Measurements from ENCODE around the gene C3orf62.
"Not testable (repeated sequence)": the region's sequence is repeated elsewhere in the genome, so short reads cannot be mapped to it uniquely, and the experiment has no call there.

C3orf62 gene

DNA sequence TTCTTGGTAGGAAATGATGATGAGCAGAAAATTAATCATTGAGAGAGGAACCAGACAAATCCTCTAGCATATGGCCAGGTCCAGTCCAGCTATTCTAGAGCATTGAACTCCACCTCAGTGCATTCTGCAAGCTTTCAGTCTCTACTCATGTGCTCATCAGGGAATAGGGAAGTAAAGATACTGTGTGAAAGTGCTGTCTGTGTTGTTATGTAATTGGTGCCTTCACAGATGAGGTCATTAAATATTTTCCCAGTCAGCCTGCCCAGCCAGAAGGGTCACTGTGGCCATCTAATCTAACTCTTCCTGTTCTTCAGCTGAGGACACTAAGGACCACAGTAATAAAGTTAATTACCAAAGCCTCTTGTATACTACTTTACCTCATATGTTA, 28.2 kb downstream of the C3orf62 start:
- no peak for DNase-seq (ENCODE audit: low read depth, low spot score)
- no peaks in the 10 kb centered on the region for H3K27me3 ChIP-seq (ENCODE audit: control insufficient read depth, insufficient read depth, low read length)
- H3K36me3 ChIP-seq (ENCODE audit: control insufficient read depth, insufficient read depth, low read length) = no peaks in the 10 kb centered on the region
- no peak overlapping the region for H3K4me3 ChIP-seq (ENCODE audit: low read length)
- no peaks in the 10 kb centered on the region for H3K4me1 ChIP-seq (ENCODE audit: control insufficient read depth, insufficient read depth, low read length)
- H3K9me3 ChIP-seq (ENCODE audit: control insufficient read depth, insufficient read depth, low read length) = no peaks in the 10 kb centered on the region
- H3K27ac ChIP-seq (ENCODE audit: low read length) = no peak overlapping the region

DNA sequence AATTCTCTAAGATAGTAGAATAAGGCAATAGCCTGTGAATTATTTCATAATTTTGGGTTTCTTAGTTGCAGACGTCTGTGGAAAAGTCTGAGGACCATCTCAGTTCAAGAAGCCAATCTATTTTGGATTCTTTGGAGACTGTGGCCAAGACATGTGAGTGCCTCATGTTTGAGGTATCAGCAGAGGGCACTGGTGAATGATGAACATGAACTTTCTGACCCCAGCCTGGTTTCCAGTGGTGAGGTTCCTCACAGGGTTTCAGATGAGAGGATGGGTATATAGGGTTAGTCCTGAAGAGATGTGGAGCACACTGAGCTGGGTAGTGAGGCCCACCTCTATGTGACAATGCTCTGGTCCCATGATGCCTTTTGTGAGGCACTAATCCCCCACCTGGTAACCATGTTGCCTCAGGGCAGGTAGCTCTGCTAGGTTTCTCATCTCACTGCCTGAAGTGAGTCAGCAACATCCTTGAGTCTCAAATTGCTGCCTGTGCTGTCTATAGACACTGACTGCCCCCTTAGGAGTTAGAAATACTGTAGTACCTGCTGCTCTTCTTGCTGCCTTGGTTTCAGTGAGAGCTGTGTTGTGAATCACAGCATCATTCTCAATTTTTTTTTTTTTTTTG, 32.3 kb downstream of the C3orf62 start:
- Histone ChIP-seq H3K9me3 (ENCODE audit: control insufficient read depth, insufficient read depth, low read length) (no peaks in the 10 kb centered on the region), H3K4me1 (ENCODE audit: control insufficient read depth, insufficient read depth, low read length) (no peaks in the 10 kb centered on the region), H3K4me3 (ENCODE audit: low read length) (no peak overlapping the region), H3K27me3 (ENCODE audit: control insufficient read depth, insufficient read depth, low read length) (no peaks in the 10 kb centered on the region), H3K27ac (ENCODE audit: low read length) (no peak overlapping the region), H3K36me3 (ENCODE audit: control insufficient read depth, insufficient read depth, low read length) (no peaks in the 10 kb centered on the region)
- no CpG with 5 or more reads among the region's 1 CpG for WGBS (ENCODE audit: insufficient coverage, insufficient read length)
- DNase-seq (ENCODE audit: low read depth, low spot score) = no peak

DNA sequence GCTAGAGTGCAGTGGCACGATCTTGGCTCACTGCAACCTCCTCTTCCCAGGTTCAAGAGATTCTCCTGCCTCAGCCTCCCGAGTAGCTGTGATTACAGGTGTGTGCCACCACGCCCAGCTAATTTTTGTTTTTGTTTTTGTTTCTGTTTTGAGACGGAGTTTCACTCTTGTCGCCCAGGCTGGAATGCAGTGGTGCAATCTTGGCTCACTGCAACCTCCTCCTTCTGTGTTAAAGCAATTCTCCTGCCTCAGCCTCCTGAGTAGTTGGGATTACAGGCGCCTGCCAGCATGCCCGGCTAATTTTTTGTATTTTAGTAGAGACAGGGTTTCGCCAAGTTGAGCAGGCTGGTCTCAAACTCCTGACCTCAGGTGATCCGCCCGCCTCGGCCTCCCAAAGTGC, 36.9 kb downstream of the C3orf62 start:
- DNase-seq (ENCODE audit: low read depth, low spot score); H3K36me3 ChIP-seq (ENCODE audit: control insufficient read depth, insufficient read depth, low read length); H3K4me1 ChIP-seq (ENCODE audit: control insufficient read depth, insufficient read depth, low read length); H3K4me3 ChIP-seq (ENCODE audit: low read length); H3K27ac ChIP-seq (ENCODE audit: low read length); H3K9me3 ChIP-seq (ENCODE audit: control insufficient read depth, insufficient read depth, low read length); H3K27me3 ChIP-seq (ENCODE audit: control insufficient read depth, insufficient read depth, low read length): not testable (repeated sequence)
- no CpG with 5 or more reads among the region's 11 CpGs for WGBS (ENCODE audit: insufficient coverage, insufficient read length)

DNA sequence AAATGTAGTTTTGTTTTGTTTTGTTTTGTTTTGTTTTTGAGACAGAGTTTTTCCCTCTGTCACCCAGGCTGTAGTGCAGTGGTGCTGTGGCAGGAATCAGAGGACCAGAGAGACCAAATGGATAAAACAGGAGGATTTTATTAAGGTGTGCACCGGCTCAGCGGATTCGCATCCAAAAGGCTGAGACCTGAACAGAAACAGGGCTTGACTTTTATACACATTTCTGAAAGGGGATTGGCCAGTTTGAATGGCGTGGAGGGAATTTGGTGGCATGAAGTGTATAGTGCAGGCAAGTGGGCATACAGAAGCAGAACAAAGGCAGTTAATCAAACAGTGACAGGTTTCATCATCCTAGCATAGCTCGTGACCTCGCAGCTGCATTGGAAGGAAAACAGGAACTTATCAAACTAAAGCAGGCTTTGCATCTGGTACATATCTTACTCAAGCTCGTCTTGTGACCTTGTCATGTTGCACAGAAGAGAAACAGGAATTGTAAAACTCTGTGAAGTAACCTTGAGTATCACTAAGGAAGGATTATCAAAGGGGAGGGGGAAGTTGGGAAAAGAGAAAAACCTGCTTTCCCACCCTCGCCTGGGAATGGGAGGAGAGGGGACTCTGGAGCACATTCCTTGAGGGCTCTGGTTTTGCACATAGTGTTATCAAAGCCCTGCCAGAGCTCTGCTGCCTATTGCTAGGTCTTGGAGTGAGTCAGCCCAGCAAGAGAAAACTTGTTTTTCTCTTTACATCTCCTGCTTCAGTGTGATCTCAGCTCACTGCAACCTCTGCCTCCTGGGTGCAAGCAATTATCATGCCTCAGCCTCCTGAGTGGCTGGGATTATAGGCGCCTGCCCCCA, 38.5 kb downstream of the C3orf62 start:
- H3K4me1 ChIP-seq (ENCODE audit: control insufficient read depth, insufficient read depth, low read length) = no peaks in the 10 kb centered on the region
- H3K27ac ChIP-seq (ENCODE audit: low read length) = no peak overlapping the region
- DNase-seq (ENCODE audit: low read depth, low spot score) = no peak
- no peaks in the 10 kb centered on the region for H3K27me3 ChIP-seq (ENCODE audit: control insufficient read depth, insufficient read depth, low read length)
- H3K9me3 ChIP-seq (ENCODE audit: control insufficient read depth, insufficient read depth, low read length) = peaks cover 2% of the 10 kb centered on the region; the same call in 1 of the 2 replicates
- no peaks in the 10 kb centered on the region for H3K36me3 ChIP-seq (ENCODE audit: control insufficient read depth, insufficient read depth, low read length)
- no CpG with 5 or more reads among the region's 9 CpGs for WGBS (ENCODE audit: insufficient coverage, insufficient read length)
- no peak overlapping the region for H3K4me3 ChIP-seq (ENCODE audit: low read length)

DNA sequence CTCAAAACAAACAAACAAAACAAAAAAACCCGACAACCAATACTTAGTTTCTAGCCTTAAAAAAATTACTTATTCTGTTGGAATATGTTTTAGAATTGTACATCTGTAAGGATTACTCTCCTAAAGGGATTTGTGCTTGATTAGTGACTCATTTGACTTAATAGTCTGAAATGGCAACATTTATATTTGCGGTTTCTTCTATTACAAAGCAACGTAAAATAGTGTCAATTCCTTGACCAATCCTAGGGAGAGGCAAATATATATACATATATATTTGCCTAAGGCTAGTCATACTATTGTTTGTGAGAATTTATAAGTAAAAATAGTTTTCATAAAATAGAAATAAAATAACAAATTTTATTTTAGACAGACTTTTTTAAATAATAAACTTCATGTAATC, 39.7 kb downstream of the C3orf62 start:
- no peak for DNase-seq (ENCODE audit: low read depth, low spot score)
- H3K27me3 ChIP-seq (ENCODE audit: control insufficient read depth, insufficient read depth, low read length) = no peaks in the 10 kb centered on the region
- H3K9me3 ChIP-seq (ENCODE audit: control insufficient read depth, insufficient read depth, low read length) = peaks cover 2% of the 10 kb centered on the region; the same call in 1 of the 2 replicates
- WGBS (ENCODE audit: insufficient coverage, insufficient read length) = no CpG with 5 or more reads among the region's 3 CpGs
- H3K36me3 ChIP-seq (ENCODE audit: control insufficient read depth, insufficient read depth, low read length) = no peaks in the 10 kb centered on the region
- H3K27ac ChIP-seq (ENCODE audit: low read length) = no peak overlapping the region
- H3K4me3 ChIP-seq (ENCODE audit: low read length) = no peak overlapping the region
- no peaks in the 10 kb centered on the region for H3K4me1 ChIP-seq (ENCODE audit: control insufficient read depth, insufficient read depth, low read length)

GRCh38 chr3:49236226-49236625, 40.8 kb downstream of the C3orf62 start:
- Histone ChIP-seq H3K27me3 (ENCODE audit: control insufficient read depth, insufficient read depth, low read length) (no peaks in the 10 kb centered on the region), H3K4me1 (ENCODE audit: control insufficient read depth, insufficient read depth, low read length) (no peaks in the 10 kb centered on the region), H3K9me3 (ENCODE audit: control insufficient read depth, insufficient read depth, low read length) (peaks cover 2% of the 10 kb centered on the region; the same call in 1 of the 2 replicates), H3K27ac (ENCODE audit: low read length) (no peak overlapping the region), H3K36me3 (ENCODE audit: control insufficient read depth, insufficient read depth, low read length) (no peaks in the 10 kb centered on the region), H3K4me3 (ENCODE audit: low read length) (no peak overlapping the region)
- no peak for DNase-seq (ENCODE audit: low read depth, low spot score)

GRCh38 chr3:49228817-49229216, 48.2 kb downstream of the C3orf62 start:
- H3K4me3 ChIP-seq (ENCODE audit: low read length); H3K27ac ChIP-seq (ENCODE audit: low read length): not testable (repeated sequence)
- no CpG with 5 or more reads among the region's 5 CpGs for WGBS (ENCODE audit: insufficient coverage, insufficient read length)

GRCh38 chr3:49222002-49222401, 55.0 kb downstream of the C3orf62 start:
- Histone ChIP-seq H3K27me3 (ENCODE audit: control insufficient read depth, insufficient read depth, low read length) (no peaks in the 10 kb centered on the region), H3K4me1 (ENCODE audit: control insufficient read depth, insufficient read depth, low read length) (no peaks in the 10 kb centered on the region), H3K9me3 (ENCODE audit: control insufficient read depth, insufficient read depth, low read length) (no peaks in the 10 kb centered on the region), H3K4me3 (ENCODE audit: low read length) (no peak overlapping the region), H3K36me3 (ENCODE audit: control insufficient read depth, insufficient read depth, low read length) (no peaks in the 10 kb centered on the region), H3K27ac (ENCODE audit: low read length) (no peak overlapping the region)
- DNase-seq (ENCODE audit: low read depth, low spot score) = no peak
- WGBS (ENCODE audit: insufficient coverage, insufficient read length) = no CpG with 5 or more reads among the region's 3 CpGs

More at GRCh38 chr3:49228817-49229216, 48.2 kb downstream of the C3orf62 start:
- not testable (repeated sequence) for H3K27me3 ChIP-seq (ENCODE audit: control insufficient read depth, insufficient read depth, low read length); H3K9me3 ChIP-seq (ENCODE audit: control insufficient read depth, insufficient read depth, low read length); H3K36me3 ChIP-seq (ENCODE audit: control insufficient read depth, insufficient read depth, low read length); DNase-seq (ENCODE audit: low read depth, low spot score); H3K4me1 ChIP-seq (ENCODE audit: control insufficient read depth, insufficient read depth, low read length)

GRCh38 chr3:49220985-49221563, 56.0 kb downstream of the C3orf62 start:
- H3K27ac ChIP-seq (ENCODE audit: low read length) = not testable (repeated sequence)

DNA sequence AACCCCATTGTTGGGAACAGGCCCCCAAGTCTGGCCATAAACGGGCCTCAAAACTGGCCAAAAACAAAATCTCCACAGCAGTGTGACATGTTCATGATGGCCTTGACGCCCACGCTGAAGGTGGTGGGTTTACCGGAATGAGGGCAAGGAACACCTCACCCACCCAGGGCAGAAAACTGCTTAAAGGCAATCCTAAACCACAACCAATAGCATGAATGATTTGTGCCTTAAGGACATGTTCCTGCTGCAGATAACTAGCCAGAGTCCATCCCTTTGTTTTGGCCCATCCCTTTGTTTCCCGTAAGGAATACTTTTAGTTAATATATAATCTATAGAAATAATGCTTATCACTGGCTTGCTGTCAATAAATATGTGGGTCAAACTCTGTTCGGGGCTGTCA, 57.9 kb downstream of the C3orf62 start:
- no peak overlapping the region for H3K27ac ChIP-seq (ENCODE audit: low read length)
- DNase-seq (ENCODE audit: low read depth, low spot score) = no peak
- peaks cover under 1% of the 10 kb centered on the region for H3K9me3 ChIP-seq (ENCODE audit: control insufficient read depth, insufficient read depth, low read length)
- no peaks in the 10 kb centered on the region for H3K36me3 ChIP-seq (ENCODE audit: control insufficient read depth, insufficient read depth, low read length)
- WGBS (ENCODE audit: insufficient coverage, insufficient read length) = no CpG with 5 or more reads among the region's 6 CpGs
- H3K4me1 ChIP-seq (ENCODE audit: control insufficient read depth, insufficient read depth, low read length) = no peaks in the 10 kb centered on the region
- no peak overlapping the region for H3K4me3 ChIP-seq (ENCODE audit: low read length)
- H3K27me3 ChIP-seq (ENCODE audit: control insufficient read depth, insufficient read depth, low read length) = no peaks in the 10 kb centered on the region

More at GRCh38 chr3:49220985-49221563, 56.0 kb downstream of the C3orf62 start:
- H3K9me3 ChIP-seq (ENCODE audit: control insufficient read depth, insufficient read depth, low read length); H3K27me3 ChIP-seq (ENCODE audit: control insufficient read depth, insufficient read depth, low read length); H3K4me3 ChIP-seq (ENCODE audit: low read length); DNase-seq (ENCODE audit: low read depth, low spot score); H3K36me3 ChIP-seq (ENCODE audit: control insufficient read depth, insufficient read depth, low read length); H3K4me1 ChIP-seq (ENCODE audit: control insufficient read depth, insufficient read depth, low read length): not testable (repeated sequence)
- WGBS (ENCODE audit: insufficient coverage, insufficient read length) = no CpG with 5 or more reads among the region's 6 CpGs
